OCI-LY7 (cell line): Measurements from ENCODE around the gene AGER. TPM values are rescaled to one million over a fixed set of nuclear protein-coding genes. Genes with fewer than 3 reads are reported as not detected.

Source experiments
- BruUV-seq: library from RNA; stranded (reverse); fragments of 400-500 nt; replicated peaks from 2 replicates; lab custom pipeline; 2021; lab: Mats Ljungman, UMichigan
- CTCF ChIA-PET: fragments of 300-600 bp; sonication (Branson Sonifier 250); formaldehyde crosslinking; loops from one replicate; lab custom pipeline; 2022; ENCODE audit warnings: antibody characterized with exemption; ENCODE audit not compliant: unreplicated experiment; lab: Charles Lee
- POLR2A ChIA-PET: fragments of 300-600 bp; sonication (Branson Sonifier 250); formaldehyde crosslinking; loops from one replicate; lab custom pipeline; 2022; ENCODE audit warnings: antibody characterized with exemption; lab: Charles Lee
- DNase-seq: peaks from one replicate; pipeline ENCODE4 v3.0.0-alpha.2; 2015; ENCODE audit warnings: low spot score
- H2AFZ ChIP-seq: fragments of 200-600 bp; sonication (generic), shearing (Covaris generic); 2 replicates; pipeline ENCODE4 v1.6.1; 2014; ENCODE audit warnings: mild to moderate bottlenecking, antibody characterized with exemption, low read length, moderate library complexity
- H3K27ac ChIP-seq: fragments of 200-600 bp; sonication (generic); 2 replicates; pipeline ENCODE4 v1.5.1; 2014; ENCODE audit warnings: mixed run types, low read depth, mild to moderate bottlenecking, moderate library complexity, low read length, inconsistent platforms; ENCODE audit not compliant: poor library complexity, severe bottlenecking
- H3K36me3 ChIP-seq: fragments of 200-600 bp; sonication (generic); 2 replicates; pipeline ENCODE4 v1.6.1; 2014; ENCODE audit warnings: mild to moderate bottlenecking, antibody characterized with exemption, low read length, moderate library complexity, mixed read lengths; ENCODE audit not compliant: insufficient read depth
- H3K4me1 ChIP-seq: fragments of 200-600 bp; sonication (generic); 2 replicates; pipeline ENCODE4 v1.5.1; 2014; ENCODE audit warnings: mild to moderate bottlenecking, low read length; ENCODE audit not compliant: insufficient read depth, poor library complexity, severe bottlenecking
- H3K4me2 ChIP-seq: fragments of 200-600 bp; sonication (generic); 2 replicates; pipeline ENCODE4 v1.6.1; 2014; ENCODE audit warnings: mild to moderate bottlenecking, low read length
- H3K4me3 ChIP-seq: fragments of 200-600 bp; sonication (generic); 2 replicates; pipeline ENCODE4 v1.5.1; 2014; ENCODE audit warnings: mild to moderate bottlenecking, low read depth, low read length; ENCODE audit not compliant: poor library complexity, severe bottlenecking
- H3K79me2 ChIP-seq: fragments of 200-600 bp; sonication (generic); 2 replicates; pipeline ENCODE4 v1.6.1; 2016; ENCODE audit warnings: low read depth, mild to moderate bottlenecking, low read length, moderate library complexity, mixed read lengths; ENCODE audit not compliant: insufficient read depth
- H3K9me2 ChIP-seq: fragments of 200-600 bp; sonication (generic); 2 replicates; pipeline ENCODE4 v1.6.1; 2016; ENCODE audit warnings: mild to moderate bottlenecking, low read length, mixed read lengths; ENCODE audit not compliant: insufficient read depth
- H3K9me3 ChIP-seq: fragments of 200-600 bp; sonication (generic); 2 replicates; pipeline ENCODE4 v1.6.1; 2014; ENCODE audit warnings: mild to moderate bottlenecking, mixed run types, low read length, mixed read lengths
- H4K20me1 ChIP-seq: fragments of 200-600 bp; sonication (generic); 2 replicates; pipeline ENCODE4 v1.6.1; 2014; ENCODE audit warnings: mild to moderate bottlenecking, antibody characterized with exemption, low read length, moderate library complexity, mixed read lengths; ENCODE audit not compliant: insufficient read depth
- EZH2phosphoT487 ChIP-seq: fragments of 200-600 bp; sonication (generic); IDR thresholded peaks from 2 replicates; pipeline ENCODE4 v1.6.1; 2018; ENCODE audit warnings: low read depth, borderline replicate concordance, mild to moderate bottlenecking, mixed run types, antibody characterized with exemption, low read length, moderate library complexity, mixed read lengths
- intact Hi-C: fragments of 100-400 bp; cut with micrococcal nuclease; formaldehyde crosslinking; loops from one replicate; pipeline ENCODE4 v1.10.0; 2022; ENCODE audit not compliant: unreplicated experiment
- total RNA-seq, 2 experiments: library from RNA; depleted of rRNA in 1 of 2; stranded (reverse); fragments of >200 nt in 1 of 2; shearing (Covaris generic) in 1 of 2; gene quantifications; 2 replicates each; pipeline ENCODE4 v1.2.3, GENCODE V29; 2014 to 2022
- TF ChIP-seq, protein P1 (sequence below): fragments of 200-600 bp; sonication (generic); conservative IDR thresholded peaks from 2 replicates; pipeline ENCODE4 v1.5.1; 2014; ENCODE audit warnings: mild to moderate bottlenecking, antibody characterized with exemption, low read length, moderate library complexity, mixed read lengths

The AGER gene
- total RNA-seq, 2 experiments from 2014 or later = 6.7 to 26.9 TPM

DNA sequence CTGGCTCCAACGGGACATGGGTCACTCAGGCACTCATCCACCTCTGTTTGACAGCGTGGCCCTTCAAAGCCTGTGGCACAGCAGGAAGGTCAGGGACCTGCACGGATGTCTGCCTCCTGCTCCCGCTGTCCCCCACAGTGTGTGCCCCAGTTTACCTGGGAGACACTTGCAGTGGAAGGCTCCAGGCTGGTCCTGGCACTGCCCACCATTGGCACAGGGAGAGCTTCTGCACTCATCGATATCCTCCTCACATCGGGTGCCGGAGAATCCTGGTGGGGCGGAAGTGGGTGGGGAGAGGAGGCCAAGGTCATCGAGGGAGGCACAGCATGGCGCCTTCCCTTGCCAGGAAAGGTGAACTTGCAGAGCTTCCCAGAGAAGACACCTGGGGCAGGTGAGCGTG lies 32.9 kb upstream of the AGER start:
- H4K20me1 ChIP-seq = no peaks in the 10 kb centered on the region
- ChIA-PET CTCF (interaction anchor here (0.6 kb wide), 1 partner anchor 638 kb away, joined by 3 read pairs; no protein-coding TSS in a partner anchor), POLR2A (no interaction called here)
- no peak overlapping the region for H2AFZ ChIP-seq
- intact Hi-C loops = no loop called here
- H3K4me2 ChIP-seq = no peak overlapping the region
- H3K4me1 ChIP-seq = peaks cover 18% of the 10 kb centered on the region
- no peak overlapping the region for H3K27ac ChIP-seq
- H3K9me2 ChIP-seq = no peaks in the 10 kb centered on the region
- no peaks in the 10 kb centered on the region for H3K79me2 ChIP-seq
- no peak for TF ChIP-seq EZH2phosphoT487
- TF ChIP-seq, protein P1, sequence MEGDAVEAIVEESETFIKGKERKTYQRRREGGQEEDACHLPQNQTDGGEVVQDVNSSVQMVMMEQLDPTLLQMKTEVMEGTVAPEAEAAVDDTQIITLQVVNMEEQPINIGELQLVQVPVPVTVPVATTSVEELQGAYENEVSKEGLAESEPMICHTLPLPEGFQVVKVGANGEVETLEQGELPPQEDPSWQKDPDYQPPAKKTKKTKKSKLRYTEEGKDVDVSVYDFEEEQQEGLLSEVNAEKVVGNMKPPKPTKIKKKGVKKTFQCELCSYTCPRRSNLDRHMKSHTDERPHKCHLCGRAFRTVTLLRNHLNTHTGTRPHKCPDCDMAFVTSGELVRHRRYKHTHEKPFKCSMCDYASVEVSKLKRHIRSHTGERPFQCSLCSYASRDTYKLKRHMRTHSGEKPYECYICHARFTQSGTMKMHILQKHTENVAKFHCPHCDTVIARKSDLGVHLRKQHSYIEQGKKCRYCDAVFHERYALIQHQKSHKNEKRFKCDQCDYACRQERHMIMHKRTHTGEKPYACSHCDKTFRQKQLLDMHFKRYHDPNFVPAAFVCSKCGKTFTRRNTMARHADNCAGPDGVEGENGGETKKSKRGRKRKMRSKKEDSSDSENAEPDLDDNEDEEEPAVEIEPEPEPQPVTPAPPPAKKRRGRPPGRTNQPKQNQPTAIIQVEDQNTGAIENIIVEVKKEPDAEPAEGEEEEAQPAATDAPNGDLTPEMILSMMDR = no peak
- no peak overlapping the region for H3K4me3 ChIP-seq
- H3K9me3 ChIP-seq = no peaks in the 10 kb centered on the region
- no peaks in the 10 kb centered on the region for H3K36me3 ChIP-seq
- no peak for DNase-seq
- no TSS peak for BruUV-seq

DNA sequence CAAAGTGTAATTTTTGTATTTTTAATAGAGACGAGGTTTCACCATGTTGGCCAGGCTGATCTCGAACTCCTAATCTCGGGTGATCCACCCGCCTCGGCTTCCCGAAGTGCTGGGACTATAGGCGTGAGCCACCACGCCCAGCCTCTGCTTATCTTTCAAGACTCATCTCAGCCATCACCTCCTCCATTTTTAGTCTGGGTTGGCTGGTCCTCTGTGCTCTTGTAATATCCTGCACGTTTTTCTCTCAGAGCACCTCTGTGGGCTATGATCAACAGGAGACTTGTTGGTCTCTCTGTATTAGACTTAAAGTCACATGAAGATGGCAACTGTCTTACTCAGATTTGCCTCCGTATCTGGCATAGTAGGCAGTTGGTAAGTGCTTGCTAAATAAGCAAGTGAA lies 32.2 kb upstream of the AGER start:
- H3K27ac ChIP-seq = no peak overlapping the region

DNA sequence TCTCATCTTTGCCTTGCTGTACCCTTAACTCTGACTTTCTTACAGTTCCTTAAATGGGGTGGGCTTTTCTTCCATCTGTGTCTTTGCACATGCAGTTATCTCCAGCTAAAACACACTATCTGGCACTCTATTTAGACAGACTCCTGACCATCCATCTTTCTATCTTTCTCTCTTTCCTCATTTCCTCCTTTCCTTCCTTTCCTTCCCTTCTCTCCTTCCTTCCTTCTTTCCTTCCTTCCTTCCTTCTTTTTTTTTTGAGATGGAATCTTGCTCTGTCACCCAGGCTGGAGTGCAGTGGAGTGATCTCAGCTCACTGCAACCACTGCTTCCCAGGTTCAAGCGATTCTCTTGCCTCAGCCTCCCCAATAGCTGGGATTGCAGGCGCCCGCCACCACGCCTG lies 31.6 kb upstream of the AGER start:
- no peak for DNase-seq
- Histone ChIP-seq H3K4me2 (no peak overlapping the region), H4K20me1 (no peaks in the 10 kb centered on the region), H2AFZ (no peak overlapping the region), H3K9me2 (no peaks in the 10 kb centered on the region), H3K27ac (no peak overlapping the region), H3K79me2 (no peaks in the 10 kb centered on the region), H3K4me3 (no peak overlapping the region), H3K9me3 (no peaks in the 10 kb centered on the region), H3K4me1 (peaks cover 8% of the 10 kb centered on the region), H3K36me3 (no peaks in the 10 kb centered on the region)
- intact Hi-C loops = no loop called here
- POLR2A ChIA-PET = no interaction called here
- no TSS peak for BruUV-seq
- TF ChIP-seq, protein P1 = no peak
- TF ChIP-seq EZH2phosphoT487 = no peak
- CTCF ChIA-PET = no interaction called here

More for the DNA sequence above, 32.2 kb upstream of the AGER start:
- H2AFZ ChIP-seq = no peak overlapping the region
- BruUV-seq = no TSS peak
- no peaks in the 10 kb centered on the region for H3K36me3 ChIP-seq
- H3K4me1 ChIP-seq = peaks cover 11% of the 10 kb centered on the region
- intact Hi-C loops = no loop called here
- no peak for TF ChIP-seq EZH2phosphoT487
- TF ChIP-seq, protein P1 = no peak
- POLR2A ChIA-PET = no interaction called here
- no peaks in the 10 kb centered on the region for H4K20me1 ChIP-seq
- CTCF ChIA-PET = no interaction called here
- no peaks in the 10 kb centered on the region for H3K9me3 ChIP-seq
- no peaks in the 10 kb centered on the region for H3K9me2 ChIP-seq
- no peaks in the 10 kb centered on the region for H3K79me2 ChIP-seq
- H3K4me2 ChIP-seq = no peak overlapping the region
- no peak overlapping the region for H3K4me3 ChIP-seq
- no peak for DNase-seq
